ENCODE results near the gene SLN.

SLN gene

GRCh38 chr11:107665018-107665417 is 46.8 kb downstream of the SLN start:
- TF ChIP-seq CTCF (IDR thresholded peaks at IDR 0.05; ENCODE audit: low read depth, low read length, missing control alignments), result no peak
- no peak overlapping the region for H3K4me3 ChIP-seq (ENCODE audit: low read depth, low read length)
- no peak for DNase-seq (ENCODE audit: low read depth)

GRCh38 chr11:107661656-107662055 is 50.2 kb downstream of the SLN start:
- no peak overlapping the region for H3K4me3 ChIP-seq (ENCODE audit: low read depth, low read length)
- TF ChIP-seq CTCF (IDR thresholded peaks at IDR 0.05; ENCODE audit: low read depth, low read length, missing control alignments), result no peak
- no peak for DNase-seq (ENCODE audit: low read depth)

GRCh38 chr11:107660066-107660465 is 51.8 kb downstream of the SLN start:
- no peak overlapping the region for H3K4me3 ChIP-seq (ENCODE audit: low read depth, low read length)
- DNase-seq (ENCODE audit: low read depth), result no peak
- TF ChIP-seq CTCF (IDR thresholded peaks at IDR 0.05; ENCODE audit: low read depth, low read length, missing control alignments), result no peak

GRCh38 chr11:107659310-107659709 is 52.5 kb downstream of the SLN start:
- no peak for DNase-seq (ENCODE audit: low read depth)
- no peak for TF ChIP-seq CTCF (IDR thresholded peaks at IDR 0.05; ENCODE audit: low read depth, low read length, missing control alignments)
- H3K4me3 ChIP-seq (ENCODE audit: low read depth, low read length), result no peak overlapping the region
